Activated B cell treated with CpG ODN at 0.5 μM for 24 hours (primary cell): ENCODE results near the gene ORM1. TPM values are rescaled to one million over a fixed set of nuclear protein-coding genes. Genes with fewer than 3 reads are reported as not detected.
A peak's percentile ranks its signal among the peaks of the same experiment; 100 is the strongest.

Experiments
- ATAC-seq: fragments of 200-7000 bp; cut with Tn5 transposase; one replicate; pipeline ENCODE4 v1.10.0; 2021; ENCODE audit warnings: low read depth, mild to moderate bottlenecking, moderate library complexity
- CTCF ChIA-PET: fragments of 350-600 bp; sonication (Branson Sonifier 250); formaldehyde crosslinking; loops from one replicate; lab custom pipeline; 2021; ENCODE audit warnings: antibody characterized with exemption; lab: Charles Lee
- POLR2A ChIA-PET: fragments of 350-600 bp; sonication (Branson Sonifier 250); formaldehyde crosslinking; loops from one replicate; lab custom pipeline; 2021; ENCODE audit warnings: antibody characterized with exemption; lab: Charles Lee
- DNase-seq: peaks from one replicate; pipeline ENCODE4 v3.0.0; 2022
- H3K27ac Mint-ChIP-seq: one replicate; pipeline ENCODE4 v1.8.0; 2020; ENCODE audit warnings: mixed read lengths
- H3K27me3 Mint-ChIP-seq: one replicate; pipeline ENCODE4 v1.8.0; 2021; ENCODE audit warnings: mixed read lengths
- H3K36me3 Mint-ChIP-seq: one replicate; pipeline ENCODE4 v1.8.0; 2021; ENCODE audit warnings: low read depth, mixed read lengths
- H3K4me1 Mint-ChIP-seq: one replicate; pipeline ENCODE4 v1.8.0; 2021; ENCODE audit warnings: mixed read lengths
- H3K4me3 Mint-ChIP-seq: one replicate; pipeline ENCODE4 v1.8.0; 2020; ENCODE audit warnings: mild to moderate bottlenecking, mixed read lengths
- H3K9me3 Mint-ChIP-seq: one replicate; pipeline ENCODE4 v1.8.0; 2020; ENCODE audit warnings: mixed read lengths
- CTCF ChIP-seq: fragments of 200-600 bp; IDR thresholded peaks from one replicate; pipeline ENCODE4 v1.8.0; 2022; ENCODE audit warnings: antibody characterized with exemption, mild to moderate bottlenecking
- intact Hi-C: fragments of 100-400 bp; cut with micrococcal nuclease; formaldehyde crosslinking; loops from one replicate; pipeline ENCODE4 v1.15.1; 2024
- total RNA-seq: library from RNA; stranded (reverse); gene quantifications from 2 replicates; pipeline ENCODE4 v1.2.3, GENCODE V29; 2022

ORM1 gene
- total RNA-seq, 1 donor from 2014 or later = not detected

DNA sequence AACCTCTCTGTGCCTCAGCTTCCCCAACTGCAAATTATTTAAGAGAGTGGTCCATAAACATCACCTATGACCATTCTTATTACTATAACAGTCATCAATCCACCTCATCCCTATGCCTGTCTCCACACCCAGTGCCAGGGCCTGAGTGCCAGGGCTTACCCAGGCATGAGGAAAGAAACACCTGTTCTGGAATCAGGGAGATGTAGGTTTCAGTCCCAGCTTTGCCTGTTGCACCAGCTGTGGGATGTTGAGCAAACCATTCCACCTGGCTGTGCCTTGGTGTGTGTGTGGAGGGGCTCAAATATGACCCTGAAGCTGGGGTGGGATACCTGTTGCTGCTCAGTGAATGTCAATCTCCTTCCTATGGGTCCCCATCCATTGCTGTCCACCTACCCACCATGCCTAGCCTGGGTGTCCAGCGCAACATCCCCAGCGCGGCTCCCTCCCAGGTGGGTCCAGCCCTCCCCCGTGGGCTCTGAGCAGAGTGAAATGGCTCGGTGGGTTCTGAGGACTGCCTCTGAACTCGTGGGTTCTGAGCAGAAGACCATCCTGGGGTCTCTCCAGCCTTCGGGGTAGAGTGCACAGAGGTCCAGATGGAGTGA, 48.5 kb downstream of the ORM1 start:
- TF ChIP-seq CTCF = no peak
- H3K27ac Mint-ChIP-seq = peak overlapping the region; percentile 98
- no peaks in the 10 kb centered on the region for H3K9me3 Mint-ChIP-seq
- POLR2A ChIA-PET = interaction anchor here (1.3 to 15.2 kb wide), 4 partner anchors 8 to 220 kb away, joined by 4 to 913 read pairs (median 24); partner anchors contain the start of gene AKNA
- intact Hi-C loops = no loop called here
- H3K36me3 Mint-ChIP-seq = peaks cover 83% of the 10 kb centered on the region
- DNase-seq (no peak), ATAC-seq (no peak)
- no peaks in the 10 kb centered on the region for H3K27me3 Mint-ChIP-seq
- peaks cover 94% of the 10 kb centered on the region for H3K4me1 Mint-ChIP-seq
- H3K4me3 Mint-ChIP-seq = peak overlapping the region; percentile 17
- CTCF ChIA-PET = interaction anchor here (3.6 kb wide), 1 partner anchor 13 kb away, joined by 46 read pairs; the partner anchor contains the start of gene AKNA

GRCh38 chr9:114371973-114372917, 49.3 kb downstream of the ORM1 start:
- Mint-ChIP-seq H3K4me1 (peaks cover 93% of the 10 kb centered on the region), H3K27ac (peak overlapping the region; percentile 98), H3K4me3 (peak overlapping the region; percentile 44), H3K27me3 (no peaks in the 10 kb centered on the region), H3K36me3 (peaks cover 83% of the 10 kb centered on the region), H3K9me3 (no peaks in the 10 kb centered on the region)
- intact Hi-C loops = loop anchor here (2.0 kb wide), 1 partner anchor 33 kb away; no protein-coding TSS in a partner anchor
- ChIA-PET POLR2A (interaction anchor here (0.5 to 15.2 kb wide), 24 partner anchors 9 to 959 kb away, joined by 3 to 913 read pairs (median 6); partner anchors contain the start of genes AKNA and ATP6V1G1), CTCF (interaction anchor here (1.2 to 3.6 kb wide), 5 partner anchors 9 to 33 kb away, joined by 4 to 46 read pairs (median 5); partner anchors contain the start of gene AKNA)
- DNase-seq (no peak), ATAC-seq (peak; percentile 7)
- TF ChIP-seq CTCF = no peak

DNA sequence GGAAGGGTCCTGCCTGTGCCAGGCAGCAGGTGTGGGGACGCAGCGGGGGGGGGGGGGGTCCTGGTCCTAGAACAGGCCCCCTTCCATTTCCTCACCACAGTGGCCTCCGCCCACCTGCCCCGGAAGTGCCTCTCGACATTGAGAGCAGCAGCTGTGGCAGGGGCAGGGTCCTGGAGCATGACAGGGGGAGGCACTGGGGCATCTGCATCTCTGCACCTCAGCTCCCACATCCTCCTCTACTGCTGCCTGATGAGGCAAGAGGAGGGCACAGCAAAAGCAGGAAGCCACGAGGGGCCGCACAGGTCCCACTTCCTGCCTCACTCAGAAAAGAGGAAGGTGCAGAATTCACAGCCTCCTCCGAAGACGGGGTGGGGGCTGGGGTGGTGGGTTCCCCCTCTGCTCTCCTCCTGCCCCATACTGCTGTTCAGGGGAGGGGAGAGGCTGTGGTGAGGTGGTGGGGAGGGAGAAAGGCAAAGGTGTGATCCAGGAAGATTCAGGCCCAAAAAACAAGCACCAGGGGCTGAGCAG, 50.1 kb downstream of the ORM1 start:
- peak overlapping the region; percentile 98 for H3K27ac Mint-ChIP-seq
- peak overlapping the region; percentile 72 for H3K4me3 Mint-ChIP-seq
- intact Hi-C loops = loop anchor here (1.0 to 2.0 kb wide), 5 partner anchors 9 to 34 kb away; no protein-coding TSS in a partner anchor
- peaks cover 92% of the 10 kb centered on the region for H3K4me1 Mint-ChIP-seq
- peaks cover 83% of the 10 kb centered on the region for H3K36me3 Mint-ChIP-seq
- no peaks in the 10 kb centered on the region for H3K27me3 Mint-ChIP-seq
- ChIA-PET CTCF (interaction anchor here (1.2 to 3.6 kb wide), 5 partner anchors 10 to 32 kb away, joined by 4 to 46 read pairs (median 5); partner anchors contain the start of gene AKNA), POLR2A (interaction anchor here (0.5 to 15.2 kb wide), 25 partner anchors 9 to 960 kb away, joined by 3 to 913 read pairs (median 5); partner anchors contain the start of genes AKNA and ATP6V1G1)
- peak; percentile 94 for ATAC-seq
- no peak for TF ChIP-seq CTCF
- DNase-seq = peak; percentile 78
- no peaks in the 10 kb centered on the region for H3K9me3 Mint-ChIP-seq

DNA sequence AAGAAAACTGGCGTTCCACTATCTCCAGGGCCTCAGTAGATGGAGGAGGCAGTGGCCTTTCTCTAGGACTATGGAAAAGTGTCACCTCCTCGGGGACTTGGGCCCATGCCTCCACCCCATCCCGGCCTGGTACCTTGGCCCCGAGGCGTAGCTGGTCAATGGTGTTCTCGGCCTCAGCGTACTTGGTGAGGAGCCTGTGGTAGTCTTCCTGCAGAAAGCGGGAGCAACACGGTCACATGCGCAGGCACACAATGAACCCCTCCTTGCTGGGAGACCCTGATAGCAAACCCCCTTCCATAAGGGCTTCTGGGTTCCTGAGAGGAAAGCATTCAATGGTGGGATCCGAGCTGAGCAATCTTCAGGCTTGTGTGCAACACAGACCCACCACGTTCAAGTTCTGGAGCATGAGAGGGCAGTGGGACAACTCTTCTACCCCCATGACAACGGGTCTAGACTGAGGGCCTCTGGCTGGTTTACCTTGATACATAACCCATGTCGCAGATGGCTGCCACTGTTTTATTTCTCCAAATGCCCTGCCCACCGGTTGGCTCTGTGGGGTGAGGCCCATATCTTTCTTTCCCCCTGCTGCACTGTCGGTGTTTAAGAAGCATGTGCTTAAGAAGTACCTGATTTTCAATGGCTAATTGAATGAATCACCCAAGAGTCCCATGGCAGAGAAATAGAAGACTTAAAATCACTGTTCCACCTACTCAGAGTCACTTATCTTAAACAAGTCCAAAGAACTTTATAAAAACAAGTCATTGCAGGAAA, 51.2 kb downstream of the ORM1 start:
- peaks cover 94% of the 10 kb centered on the region for H3K4me1 Mint-ChIP-seq
- POLR2A ChIA-PET = interaction anchor here (0.7 to 15.2 kb wide), 11 partner anchors 10 to 317 kb away, joined by 3 to 913 read pairs (median 10); partner anchors contain the start of genes AKNA and ATP6V1G1
- H3K9me3 Mint-ChIP-seq = no peaks in the 10 kb centered on the region
- no peaks in the 10 kb centered on the region for H3K27me3 Mint-ChIP-seq
- CTCF ChIA-PET = interaction anchor here (0.7 to 3.6 kb wide), 4 partner anchors 11 to 36 kb away, joined by 3 to 46 read pairs (median 7); partner anchors contain the start of gene AKNA
- peak overlapping the region; percentile 1 for H3K4me3 Mint-ChIP-seq
- no peak for DNase-seq
- H3K36me3 Mint-ChIP-seq = peaks cover 85% of the 10 kb centered on the region
- ATAC-seq = no peak
- intact Hi-C loops = loop anchor here (1.0 to 2.0 kb wide), 5 partner anchors 10 to 35 kb away; no protein-coding TSS in a partner anchor
- no peak for TF ChIP-seq CTCF
- H3K27ac Mint-ChIP-seq = peak overlapping the region; percentile 98
